Upper lobe of left lung (tissue), 6 donors: ENCODE results near the gene GRIN2A. TPM values are rescaled to one million over a fixed set of nuclear protein-coding genes. Genes with fewer than 3 reads are reported as not detected.

Source experiments
- ATAC-seq, 2 donors: fragments of 200-7000 bp; cut with Tn5 transposase; one replicate each; pipeline ENCODE4 v1.9.1; 2022; ENCODE audit warnings: mild to moderate bottlenecking in 2 of 2, moderate library complexity in 2 of 2; ENCODE audit not compliant: low FRiP score in 2 of 2
- DNase-seq, 2 donors: peaks; one replicate each; pipeline ENCODE4 v3.0.0-alpha.2; 2019 to 2020
- H3K27ac ChIP-seq, 4 donors: fragments of 200-600 bp; sonication (generic); one replicate each; pipeline ENCODE4 v1.5.1; 2016 to 2019
- H3K27me3 ChIP-seq, 4 donors: fragments of 200-600 bp; sonication (generic); one replicate each; pipeline ENCODE4 v1.5.1; 2017 to 2019
- H3K36me3 ChIP-seq, 4 donors: fragments of 200-600 bp; sonication (generic); one replicate each; pipeline ENCODE4 v1.5.1; 2016 to 2019
- H3K4me1 ChIP-seq, 4 donors: fragments of 200-600 bp; sonication (generic); one replicate each; pipeline ENCODE4 v1.5.1; 2018 to 2019
- H3K4me3 ChIP-seq, 4 donors: fragments of 200-600 bp; sonication (generic); one replicate each; pipeline ENCODE4 v1.5.1; 2017 to 2019; ENCODE audit warnings: mild to moderate bottlenecking in 2 of 4, moderate library complexity in 1 of 4
- H3K9me3 ChIP-seq, 4 donors: fragments of 200-600 bp; sonication (generic); one replicate each; pipeline ENCODE4 v1.5.1; 2018 to 2019
- EP300 ChIP-seq, 4 donors: sonication (generic); formaldehyde crosslinking; IDR thresholded peaks; one replicate each; pipeline ENCODE4 v1.5.1; 2017; ENCODE audit warnings: antibody characterized with exemption in 4 of 4, control low read depth in 2 of 4
- POLR2A ChIP-seq, 4 donors: fragments of 450-650 bp; IDR thresholded peaks; one replicate each; pipeline ENCODE4 v1.5.1; 2016 to 2017; ENCODE audit warnings: antibody characterized with exemption in 4 of 4, mild to moderate bottlenecking in 2 of 4
- POLR2AphosphoS5 ChIP-seq, 2 donors: sonication (generic); formaldehyde crosslinking; IDR thresholded peaks; one replicate each; pipeline ENCODE4 v1.5.1; 2017; ENCODE audit warnings: antibody characterized with exemption in 2 of 2
- WGBS, 2 donors: methylation state at CpG; one replicate each; pipeline ENCODE4 v1.1.5; 2017 to 2018; 5-methylcytosine and 5-hydroxymethylcytosine counted together
- total RNA-seq, 6 donors: library from RNA; depleted of rRNA in 4 of 6; stranded (reverse); fragments of >200 nt in 4 of 6; gene quantifications; one replicate each; pipeline versions ENCODE4 v1.1.0 to v1.2.1, GENCODE V29; 2016 to 2021
- TF ChIP-seq, protein P1 (sequence below), 6 experiments: fragments of 450-650 bp in 4 of 6; fragments of 200-600 bp in 2 of 6; sonication (generic) in 2 of 6; IDR thresholded peaks; one replicate each; pipeline ENCODE4 v1.5.1; 2016 to 2019; ENCODE audit warnings: antibody characterized with exemption in 6 of 6
- donor health status: DM: no; HTN: no; CAD: no; lungs with moderate emphysema.
- donor health status: DM: no; HTN: yes; CAD: no; lungs with severe emphysema.

Gene GRIN2A
- total RNA-seq, 6 donors from 2014 or later: 0.11 to 0.57 (median 0.30) TPM; not detected in 3

GRCh38 chr16:10172848-10173655 is 9.2 kb downstream of the GRIN2A start:
- Histone ChIP-seq H3K4me3 (no peak overlapping the region), H3K4me1 (no peaks in the 10 kb centered on the region), H3K36me3 (no peaks in the 10 kb centered on the region), H3K9me3 (no peaks in the 10 kb centered on the region), H3K27ac (no peak overlapping the region), H3K27me3 (no peaks in the 10 kb centered on the region)
- no peak for DNase-seq
- TF ChIP-seq EP300 (IDR thresholded peaks at IDR 0.05) (no peak), POLR2A (IDR thresholded peaks at IDR 0.05) (no peak), POLR2AphosphoS5 (IDR thresholded peaks at IDR 0.05) (no peak)
- TF ChIP-seq, protein P1, sequence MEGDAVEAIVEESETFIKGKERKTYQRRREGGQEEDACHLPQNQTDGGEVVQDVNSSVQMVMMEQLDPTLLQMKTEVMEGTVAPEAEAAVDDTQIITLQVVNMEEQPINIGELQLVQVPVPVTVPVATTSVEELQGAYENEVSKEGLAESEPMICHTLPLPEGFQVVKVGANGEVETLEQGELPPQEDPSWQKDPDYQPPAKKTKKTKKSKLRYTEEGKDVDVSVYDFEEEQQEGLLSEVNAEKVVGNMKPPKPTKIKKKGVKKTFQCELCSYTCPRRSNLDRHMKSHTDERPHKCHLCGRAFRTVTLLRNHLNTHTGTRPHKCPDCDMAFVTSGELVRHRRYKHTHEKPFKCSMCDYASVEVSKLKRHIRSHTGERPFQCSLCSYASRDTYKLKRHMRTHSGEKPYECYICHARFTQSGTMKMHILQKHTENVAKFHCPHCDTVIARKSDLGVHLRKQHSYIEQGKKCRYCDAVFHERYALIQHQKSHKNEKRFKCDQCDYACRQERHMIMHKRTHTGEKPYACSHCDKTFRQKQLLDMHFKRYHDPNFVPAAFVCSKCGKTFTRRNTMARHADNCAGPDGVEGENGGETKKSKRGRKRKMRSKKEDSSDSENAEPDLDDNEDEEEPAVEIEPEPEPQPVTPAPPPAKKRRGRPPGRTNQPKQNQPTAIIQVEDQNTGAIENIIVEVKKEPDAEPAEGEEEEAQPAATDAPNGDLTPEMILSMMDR (IDR thresholded peaks at IDR 0.05): no peak
- 82 to 86% methylated on average over 16 of the region's 16 CpGs for WGBS, 2 donors
- no peak for ATAC-seq

DNA sequence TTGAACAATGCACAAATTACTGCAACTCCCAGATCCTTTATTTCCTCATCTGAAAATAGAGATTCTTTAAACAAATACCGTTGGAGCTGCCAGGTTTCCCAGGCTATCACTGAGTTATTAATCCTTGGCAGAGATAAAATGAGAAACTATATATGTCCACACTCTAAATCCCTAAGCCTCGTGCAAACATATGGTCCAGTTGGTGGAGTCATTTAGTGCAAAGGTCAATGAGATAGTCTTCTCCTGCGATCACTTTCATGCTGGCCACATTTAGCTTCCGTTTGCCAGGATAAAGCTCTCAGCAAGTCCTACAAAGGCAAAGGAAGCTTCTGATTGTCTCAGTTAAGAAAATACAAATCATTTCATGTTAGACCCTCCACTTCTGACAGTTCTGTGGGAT is 11.0 kb downstream of the GRIN2A start:
- 48 to 55% methylated on average over 4 of the region's 4 CpGs for WGBS, 2 donors
- no peak overlapping the region for H3K4me3 ChIP-seq
- no peaks in the 10 kb centered on the region for H3K27me3 ChIP-seq
- no peaks in the 10 kb centered on the region for H3K9me3 ChIP-seq
- no peaks in the 10 kb centered on the region for H3K36me3 ChIP-seq
- H3K4me1 ChIP-seq: no peaks in the 10 kb centered on the region
- no peak for DNase-seq
- ATAC-seq: no peak
- no peak overlapping the region for H3K27ac ChIP-seq
- TF ChIP-seq EP300 (IDR thresholded peaks at IDR 0.05): no peak
- TF ChIP-seq POLR2AphosphoS5 (IDR thresholded peaks at IDR 0.05): no peak
- TF ChIP-seq POLR2A (IDR thresholded peaks at IDR 0.05): no peak
- TF ChIP-seq, protein P1 (IDR thresholded peaks at IDR 0.05): no peak

DNA sequence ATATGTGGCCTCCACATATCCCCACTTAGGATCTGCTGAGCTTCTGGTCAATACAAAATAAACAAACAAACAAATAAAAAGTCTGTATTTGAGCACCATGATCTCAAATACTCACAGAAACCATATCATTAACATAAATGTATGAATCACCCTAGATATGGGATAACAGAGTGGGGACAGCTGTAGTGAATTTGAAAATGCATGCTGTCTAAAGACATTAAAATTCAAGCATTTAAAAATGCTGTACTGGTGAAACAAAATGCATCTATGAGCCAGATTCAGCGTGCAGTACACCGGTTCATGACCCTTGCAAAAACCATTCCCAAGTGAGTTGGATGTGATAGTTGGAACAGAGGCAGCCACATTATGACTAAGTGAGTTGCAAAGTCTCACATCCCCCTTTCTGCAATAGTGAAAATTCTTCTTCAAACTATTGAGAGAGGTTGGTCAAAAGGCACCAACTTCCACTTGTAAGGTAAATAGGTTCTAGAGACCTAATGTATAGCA is 12.3 kb downstream of the GRIN2A start:
- Histone ChIP-seq H3K4me1 (no peaks in the 10 kb centered on the region), H3K36me3 (no peaks in the 10 kb centered on the region), H3K27me3 (no peaks in the 10 kb centered on the region), H3K4me3 (no peak overlapping the region), H3K9me3 (no peaks in the 10 kb centered on the region), H3K27ac (no peak overlapping the region)
- TF ChIP-seq POLR2A (IDR thresholded peaks at IDR 0.05): no peak
- TF ChIP-seq, protein P1 (IDR thresholded peaks at IDR 0.05): no peak
- TF ChIP-seq POLR2AphosphoS5 (IDR thresholded peaks at IDR 0.05): no peak
- TF ChIP-seq EP300 (IDR thresholded peaks at IDR 0.05): no peak
- no peak for DNase-seq
- WGBS, 2 donors: 89 to 92% methylated on average over 2 of the region's 2 CpGs
- ATAC-seq: no peak

DNA sequence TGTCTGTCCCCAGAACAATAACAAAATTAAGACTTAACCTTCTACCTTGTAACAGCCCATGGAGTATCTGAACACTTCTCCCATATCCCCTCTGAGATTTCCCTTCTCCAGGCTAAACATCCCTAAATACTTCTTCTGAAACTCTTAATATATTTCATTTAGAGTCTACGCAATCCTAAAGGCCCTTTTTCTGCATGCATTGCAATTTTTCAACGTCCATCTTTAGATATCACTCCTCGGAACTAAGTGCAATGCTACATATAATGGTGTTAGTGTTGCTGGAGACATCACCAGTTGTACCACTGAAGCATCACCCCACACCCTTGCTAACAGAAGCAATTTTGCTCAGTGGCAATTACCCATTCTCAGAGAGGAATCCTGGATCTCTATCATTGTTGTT is 13.2 kb downstream of the GRIN2A start:
- H3K9me3 ChIP-seq: no peaks in the 10 kb centered on the region
- no peak for DNase-seq
- no peak overlapping the region for H3K4me3 ChIP-seq
- H3K4me1 ChIP-seq: no peaks in the 10 kb centered on the region
- no peaks in the 10 kb centered on the region for H3K36me3 ChIP-seq
- no peak overlapping the region for H3K27ac ChIP-seq
- no peak for ATAC-seq
- 84 to 97% methylated on average over 3 of the region's 3 CpGs for WGBS, 2 donors
- TF ChIP-seq, protein P1 (IDR thresholded peaks at IDR 0.05): no peak
- TF ChIP-seq EP300 (IDR thresholded peaks at IDR 0.05): no peak
- TF ChIP-seq POLR2AphosphoS5 (IDR thresholded peaks at IDR 0.05): no peak
- no peak for TF ChIP-seq POLR2A (IDR thresholded peaks at IDR 0.05)
- H3K27me3 ChIP-seq: no peaks in the 10 kb centered on the region
